CD4-positive, alpha-beta T cell treated with Interleukin-4 for 4 hours (primary cell): Measurements from ENCODE around the gene FGD6.
"Not testable (repeated sequence)": the region's sequence is repeated elsewhere in the genome, so short reads cannot be mapped to it uniquely, and the experiment has no call there.

Experiments used
- DNase-seq: peaks from one replicate; pipeline ENCODE4 v3.0.0-alpha.2; 2020

FGD6 gene

DNA sequence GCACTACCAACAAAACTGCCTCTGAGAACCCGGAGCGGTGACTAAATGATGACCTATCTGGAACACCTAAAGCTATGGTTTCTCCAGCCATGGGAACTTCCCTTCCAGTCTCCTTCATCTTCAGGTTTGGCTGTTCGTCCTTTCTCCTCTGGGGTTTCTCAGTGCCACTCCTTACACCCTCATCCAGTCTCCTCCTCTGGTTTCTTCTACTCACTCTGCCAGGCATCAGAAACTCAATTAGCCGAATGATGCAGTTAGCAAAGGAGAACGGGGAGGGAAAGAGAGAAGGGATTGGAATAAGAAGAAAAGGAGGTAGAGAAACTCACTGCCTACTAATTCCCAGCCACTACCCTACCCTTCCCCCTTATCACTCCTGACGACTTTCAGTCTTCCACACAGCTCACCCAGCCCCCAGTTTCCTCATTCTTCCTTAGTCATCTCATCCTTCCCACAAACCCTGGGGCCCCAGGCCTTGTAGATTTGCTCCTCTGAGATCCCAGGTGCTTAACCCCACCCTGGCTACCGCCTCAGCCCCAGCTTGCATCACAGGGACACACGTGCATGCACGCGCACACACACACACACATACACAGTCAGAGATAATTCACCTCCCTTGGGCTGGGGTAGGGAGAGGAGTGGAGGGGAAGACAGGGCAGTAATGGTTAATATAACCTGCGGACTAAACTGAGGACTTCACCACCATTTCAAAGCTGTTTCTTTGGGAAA is 13.0 kb downstream of the FGD6 start:
- no peak for DNase-seq

GRCh38 chr12:95203487-95204030 is 13.7 kb downstream of the FGD6 start:
- DNase-seq = no peak

DNA sequence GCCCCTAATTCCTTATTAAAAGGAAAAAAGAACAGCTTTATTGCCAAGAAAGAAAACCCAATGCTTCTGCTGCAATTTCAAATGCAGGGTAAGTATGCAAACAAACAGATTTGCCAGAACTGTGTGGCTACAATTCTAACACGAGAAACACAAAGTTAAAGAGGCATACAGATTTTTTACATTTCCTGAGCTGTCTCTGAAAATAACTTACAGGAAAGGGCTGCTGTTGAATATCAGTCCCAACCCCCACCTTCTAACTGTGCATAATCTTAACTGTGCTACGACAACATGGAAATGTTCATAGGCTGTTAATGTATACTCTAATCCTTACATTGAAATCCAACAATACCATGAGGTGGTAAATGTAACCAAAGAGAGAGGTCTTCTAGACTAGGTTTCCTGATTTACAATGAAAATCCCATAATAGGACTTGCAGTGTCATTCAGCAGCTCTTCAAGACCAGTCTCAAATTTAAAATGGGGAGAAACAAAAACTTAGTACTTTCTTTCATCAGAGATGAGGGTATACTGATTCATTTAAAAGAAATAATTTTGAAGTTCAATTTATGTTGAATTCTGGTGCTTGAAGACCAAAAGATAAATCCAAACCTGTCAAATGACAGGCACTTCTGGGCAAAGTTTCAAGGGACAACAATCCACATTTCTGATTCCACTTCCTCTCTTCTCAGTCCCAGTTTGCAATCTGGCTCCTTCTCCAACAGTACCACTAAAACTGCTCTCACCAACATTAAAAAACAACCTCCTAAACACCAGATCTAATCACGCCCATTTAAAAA is 14.4 kb downstream of the FGD6 start:
- no peak for DNase-seq

DNA sequence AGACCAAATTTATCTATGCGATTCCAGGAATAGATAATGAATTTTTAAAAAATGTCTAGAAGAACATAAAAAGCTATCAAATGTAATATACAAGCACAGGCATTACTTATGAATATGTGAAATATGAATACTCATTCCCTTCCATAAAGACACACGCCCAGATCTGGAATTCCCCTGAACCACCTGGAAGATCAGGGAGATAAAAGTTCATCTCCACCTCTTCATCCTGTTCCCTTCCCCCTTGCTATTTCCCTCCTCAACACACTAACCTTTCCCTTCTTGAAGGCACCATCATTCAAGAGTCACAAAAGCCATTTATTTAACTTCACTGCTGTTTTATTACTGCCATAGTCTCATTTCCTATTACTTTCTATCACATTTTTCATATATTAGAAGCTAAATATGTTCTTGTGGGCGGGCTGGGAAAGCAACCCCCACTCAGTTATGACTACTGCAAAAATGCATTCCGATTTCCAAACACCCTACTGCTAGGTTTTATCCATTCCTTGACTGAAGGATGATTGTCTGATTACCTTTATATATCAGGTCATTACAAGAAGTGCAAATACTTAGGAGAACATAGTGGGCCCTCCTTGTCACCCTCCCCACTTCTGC is 16.1 kb downstream of the FGD6 start:
- no peak for DNase-seq

- no peak for DNase-seq
These were observed 17.0 kb downstream of the FGD6 start for GRCh38 chr12:95200128-95200894.

DNA sequence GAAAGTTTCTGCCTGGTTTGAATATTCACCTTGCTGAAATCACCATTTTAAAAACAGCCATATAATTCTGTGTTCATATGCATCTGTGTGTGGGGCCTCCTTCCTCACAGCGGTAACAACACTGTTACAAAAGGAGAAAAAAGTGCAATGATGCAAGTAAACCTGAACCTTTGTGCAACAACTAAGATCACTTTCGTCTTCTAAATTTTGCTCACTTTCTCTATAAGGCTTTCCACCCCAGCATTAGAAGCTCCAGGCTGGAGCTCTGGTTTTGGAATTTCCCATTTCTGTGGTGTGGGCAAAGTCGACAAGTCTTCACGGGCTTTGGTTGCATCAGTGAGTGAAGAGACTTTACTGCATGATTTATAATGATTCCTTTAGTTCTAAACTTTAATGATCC is 18.4 kb downstream of the FGD6 start:
- DNase-seq = no peak

DNA sequence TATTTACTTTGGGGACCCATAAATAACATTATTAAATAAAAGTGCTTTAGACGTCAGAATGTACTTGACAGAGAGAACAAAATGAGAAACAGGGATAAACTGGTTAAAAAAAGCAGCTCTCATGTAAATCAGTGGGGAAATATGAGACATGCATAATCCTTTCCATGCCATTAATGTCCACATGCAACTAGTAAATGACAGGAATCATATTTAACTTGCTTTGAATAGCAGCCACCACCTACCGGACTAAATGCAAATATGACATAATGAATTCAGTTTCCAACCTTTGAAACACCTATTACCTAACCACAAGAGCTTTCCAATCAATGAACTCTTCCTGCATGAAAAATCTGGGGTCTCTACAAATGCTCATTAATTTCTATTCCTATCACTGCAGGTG is 19.6 kb downstream of the FGD6 start:
- DNase-seq = no peak

DNA sequence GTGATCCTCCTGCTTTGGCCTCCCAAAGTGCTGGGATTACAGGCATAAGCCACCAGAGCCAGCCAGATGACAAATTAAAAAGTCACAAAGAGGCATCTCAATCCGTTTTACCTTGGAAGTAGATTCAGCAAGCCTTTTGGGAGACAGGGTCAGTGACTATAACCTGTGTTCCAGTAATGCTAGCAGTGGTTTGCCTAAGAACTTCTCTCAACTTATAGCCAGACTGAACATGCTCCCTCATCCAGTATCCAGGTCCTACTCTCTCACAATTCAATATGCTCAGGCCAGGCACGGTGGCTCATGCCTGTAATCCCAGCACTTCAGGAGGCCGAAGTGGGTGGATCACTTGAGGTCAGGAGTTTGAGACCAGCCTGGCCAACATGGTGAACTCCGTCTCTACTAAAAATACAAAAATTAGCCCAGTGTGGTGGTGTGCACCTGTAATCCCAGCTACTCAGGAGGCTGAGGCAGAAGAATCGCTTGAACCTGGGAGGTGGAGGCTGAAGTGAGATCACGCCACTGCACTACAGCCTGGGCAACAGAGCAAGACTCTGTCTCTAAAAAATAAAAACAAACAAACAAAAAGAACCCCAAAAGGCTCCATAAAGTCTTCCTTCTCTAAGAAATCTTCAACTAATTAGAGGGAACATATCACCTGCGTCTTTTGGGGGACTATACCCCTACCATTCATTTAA is 20.2 kb downstream of the FGD6 start:
- not testable (repeated sequence) for DNase-seq

GRCh38 chr12:95195122-95195521 is 22.1 kb downstream of the FGD6 start:
- DNase-seq = no peak

- DNase-seq = no peak
These were observed 24.1 kb downstream of the FGD6 start for GRCh38 chr12:95193139-95193538.

GRCh38 chr12:95192271-95192670 is 25.0 kb downstream of the FGD6 start:
- no peak for DNase-seq

DNA sequence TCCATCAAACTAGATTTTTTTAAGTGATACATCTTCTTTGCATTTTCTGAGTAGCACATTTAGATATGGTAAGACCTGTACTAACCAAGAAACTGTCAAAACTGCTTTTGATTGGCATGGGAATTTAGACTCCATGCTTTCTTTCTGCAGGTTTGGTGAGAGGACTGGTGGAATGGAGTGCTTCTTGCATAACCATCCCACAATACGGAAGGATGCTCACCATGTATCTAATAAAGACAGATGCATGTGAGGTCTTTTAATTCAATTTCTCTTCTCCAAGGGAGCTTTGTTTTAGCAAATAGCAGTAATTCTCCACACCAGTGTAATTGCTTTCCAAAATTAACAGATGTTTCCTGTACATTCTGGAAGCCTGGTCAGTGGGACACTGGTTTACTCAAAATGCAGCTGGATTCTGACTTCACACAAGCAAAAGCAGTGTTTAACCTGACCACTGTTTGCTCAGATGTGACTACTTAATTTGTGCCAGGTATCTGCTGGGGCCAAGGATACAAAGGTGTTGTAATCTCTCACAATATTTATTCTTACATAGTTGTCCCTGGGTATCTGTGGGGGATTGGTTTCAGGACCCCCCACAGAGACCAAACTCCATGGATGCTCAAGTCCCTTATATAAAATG is 26.1 kb downstream of the FGD6 start:
- DNase-seq = no peak

DNA sequence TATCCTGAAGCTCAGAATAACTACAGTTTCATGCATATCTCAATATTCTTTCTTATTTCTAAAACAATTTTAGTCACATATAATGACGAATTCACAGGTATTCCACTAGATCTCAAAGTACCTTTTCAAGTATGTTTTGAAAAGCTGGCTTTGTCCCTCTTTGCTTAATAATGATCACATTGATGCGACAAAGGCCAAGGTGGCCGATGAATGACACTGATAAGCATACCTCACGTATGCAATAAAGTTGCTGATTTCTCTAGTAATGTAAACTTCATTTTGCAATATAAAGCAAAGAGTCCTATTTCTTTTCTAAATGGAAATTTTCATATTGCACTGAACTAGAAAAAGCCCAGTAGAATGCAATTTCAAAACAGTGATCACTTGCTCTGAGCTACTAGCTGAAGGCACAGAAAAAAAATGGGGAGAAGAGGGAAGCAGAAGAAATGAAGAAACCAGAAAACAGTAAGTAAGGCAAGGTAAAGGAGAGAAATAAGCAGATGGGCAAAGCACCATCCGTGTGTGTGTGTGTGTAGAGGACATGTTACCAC is 29.3 kb downstream of the FGD6 start:
- DNase-seq = no peak

DNA sequence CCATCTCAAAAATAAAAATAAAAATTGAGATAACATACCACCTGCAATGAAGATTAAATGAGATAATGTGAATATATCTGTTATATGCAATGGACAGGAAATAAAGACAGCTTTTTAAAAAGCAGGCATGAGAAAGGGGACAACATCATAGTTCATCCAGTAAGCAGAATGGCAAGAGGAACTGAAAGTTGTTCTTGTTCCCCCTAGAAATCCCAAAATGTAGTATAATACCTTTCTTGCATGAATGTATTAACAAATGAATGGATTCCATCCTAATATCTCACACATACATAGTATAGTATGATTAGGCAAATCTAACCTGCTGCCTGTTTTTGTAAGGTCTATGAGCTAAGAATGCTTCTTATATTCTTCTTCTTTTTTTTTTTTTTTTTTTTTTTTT is 31.4 kb downstream of the FGD6 start:
- no peak for DNase-seq

- DNase-seq = no peak
These were observed 32.2 kb downstream of the FGD6 start for GRCh38 chr12:95185072-95185471.

DNA sequence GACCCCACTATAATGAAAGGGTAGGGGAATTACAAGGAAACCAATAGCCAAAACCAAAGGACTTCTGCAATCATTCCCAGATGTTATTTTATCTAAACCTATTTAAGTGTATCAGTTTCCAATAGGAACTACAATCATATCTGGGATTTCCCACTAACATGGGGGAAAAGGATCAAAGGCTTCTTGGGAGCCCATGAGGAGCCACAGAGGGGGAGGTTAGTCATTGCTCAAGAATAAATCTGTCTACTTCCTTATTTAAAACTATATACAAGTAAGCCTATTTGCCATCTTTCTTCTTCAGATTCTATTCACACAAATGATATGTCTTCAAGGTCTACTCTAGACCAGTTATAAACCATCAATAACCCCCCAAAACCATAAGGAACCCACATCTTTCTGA is 33.1 kb downstream of the FGD6 start:
- DNase-seq = no peak

GRCh38 chr12:95182868-95183415 is 34.3 kb downstream of the FGD6 start:
- DNase-seq = no peak

GRCh38 chr12:95181103-95181502 is 36.2 kb downstream of the FGD6 start:
- DNase-seq = no peak

GRCh38 chr12:95179011-95179410 is 38.3 kb downstream of the FGD6 start:
- no peak for DNase-seq

DNA sequence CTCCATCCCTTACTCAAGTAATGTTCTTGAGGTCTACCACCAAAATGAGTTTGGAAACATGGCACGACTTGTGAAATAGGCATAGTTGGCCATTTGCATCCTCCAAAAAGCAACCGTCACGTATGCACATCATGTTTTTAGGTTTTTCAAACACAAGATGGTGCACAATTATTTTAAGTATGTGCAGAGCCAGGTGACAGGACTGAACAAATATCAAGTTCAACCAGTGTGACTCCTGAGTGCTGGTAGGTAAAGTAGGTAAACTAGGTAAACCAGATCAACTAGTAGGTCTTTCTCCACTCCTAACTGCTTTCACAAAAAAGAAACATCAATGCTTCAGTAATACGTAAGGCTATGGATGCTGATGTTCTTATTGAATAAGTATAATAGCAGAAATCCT is 39.1 kb downstream of the FGD6 start:
- DNase-seq = no peak

DNA sequence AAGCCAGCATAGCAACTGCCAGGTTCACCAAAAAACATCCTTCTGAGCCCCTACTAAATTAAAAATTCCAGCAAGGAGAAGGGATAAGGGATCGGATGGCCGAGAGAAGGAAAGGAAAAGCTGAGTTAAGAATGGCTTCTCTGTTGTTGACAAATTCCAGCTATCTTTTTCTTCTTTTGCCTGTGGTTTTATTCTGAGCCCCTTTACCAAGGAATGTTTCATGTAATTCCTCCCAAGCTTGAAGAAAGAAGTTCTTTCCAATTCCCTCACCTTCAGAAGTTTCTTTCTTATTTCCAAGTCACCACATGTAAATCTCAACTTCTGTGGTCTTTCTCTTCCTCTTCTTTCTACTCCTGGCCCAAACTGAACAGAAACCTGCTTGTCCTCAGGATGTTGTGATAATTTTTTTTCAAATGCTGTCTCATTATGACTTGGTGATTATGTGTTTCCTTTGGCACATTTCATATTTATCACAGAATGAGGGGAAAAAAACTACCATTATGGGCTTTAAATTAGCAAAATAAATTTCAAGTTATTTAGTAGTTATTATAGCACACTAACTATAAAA is 40.0 kb downstream of the FGD6 start:
- no peak for DNase-seq
